ENCODE data around the gene NHEJ1. TPM values are rescaled to one million over a fixed set of nuclear protein-coding genes. Genes with fewer than 3 reads are reported as not detected.

NHEJ1 gene
- total and polyA plus RNA-seq, 9 of the 15 experiments (the other 6 are each of a cell fraction or from before 2014, with no cell fraction given): 9.0 to 23.7 (median 13.9) TPM

DNA sequence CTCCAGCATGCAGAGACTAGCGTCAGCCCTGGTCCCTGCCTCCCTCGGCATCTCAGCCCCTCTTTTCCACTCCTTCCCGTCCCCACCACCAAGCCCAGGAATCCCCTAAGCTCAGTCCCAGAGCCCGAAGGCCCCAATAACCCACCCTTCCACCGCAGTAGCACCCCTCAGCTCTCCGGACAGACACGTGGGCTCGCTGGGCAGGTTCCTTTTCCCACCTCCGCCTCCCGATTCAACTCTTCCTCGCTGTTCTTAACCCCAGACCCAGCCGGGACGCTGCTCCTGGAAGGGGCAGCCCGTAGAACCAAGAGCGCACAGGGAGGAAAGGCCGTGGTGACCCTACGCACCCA is 101.3 kb downstream of the NHEJ1 start:
- DNase-seq (ENCODE audit: extremely low read depth in 1 of 4, low spot score in 3 of 4) (no peak), ATAC-seq (no peak), FAIRE-seq (no peak)
- no TSS peak for BruUV-seq (replicated peaks)
- Histone ChIP-seq H3K9me3 (replicated peaks; ENCODE audit: control insufficient read depth, insufficient read depth, low read depth, low read length) (no peaks in the 10 kb centered on the region), H3K27ac (ENCODE audit: extremely low read depth, low read depth, low read length) (no peak overlapping the region), H3K4me2 (ENCODE audit: insufficient read depth, low read length) (no peak overlapping the region), H3K4me1 (replicated peaks in 1 of 2; ENCODE audit: control insufficient read depth in 2 of 2, insufficient read depth in 2 of 2, low read length in 2 of 2) (peaks cover 0 to 25% of the 10 kb centered on the region in 2 experiments; a peak in 2 of 5 replicates), H4K20me1 (replicated peaks; ENCODE audit: control insufficient read depth, insufficient read depth, low read length) (0 out of 2 replicates have a peak, but pooled peaks cover 6% of the 10 kb centered on the region), H3K27me3 (ENCODE audit: control insufficient read depth in 2 of 2, insufficient read depth in 2 of 2, low read length in 2 of 2) (peaks cover 14 to 57% of the 10 kb centered on the region in 2 experiments; a peak in 4 of 5 replicates), H3K9ac (ENCODE audit: insufficient read depth in 1 of 2, low read depth in 2 of 2, low read length in 2 of 2) (no peak overlapping the region), H3K79me2 (ENCODE audit: control insufficient read depth, insufficient read depth, low read length) (no peaks in the 10 kb centered on the region), H3K9me1 (ENCODE audit: control insufficient read depth, insufficient read depth, low read length) (no peaks in the 10 kb centered on the region), H3K4me3 (no peak overlapping the region), H2AFZ (ENCODE audit: low read depth, low read length) (no peak overlapping the region), H3K36me3 (ENCODE audit: control insufficient read depth, insufficient read depth, low read length) (no peaks in the 10 kb centered on the region)
- ChIA-PET CTCF (ENCODE audit: low intra/inter-chr PET ratio) (interaction anchor here (0.6 to 2.3 kb wide), 2 partner anchors 59 to 95 kb away, joined by 3 to 17 read pairs; no protein-coding TSS in a partner anchor), POLR2A (interaction anchor here (0.8 kb wide), 1 partner anchor 52 kb away, joined by 3 read pairs; no protein-coding TSS in a partner anchor)
- 26% methylated on average over 3 of the region's 17 CpGs for WGBS (ENCODE audit: insufficient coverage, low coverage, missing lambda C conversion rate)
- in situ Hi-C loops (cut with MboI) (loop anchor here (5.0 kb wide), 1 partner anchor 98 kb away; no protein-coding TSS in a partner anchor), intact Hi-C loops (cut with micrococcal nuclease) (loop anchor here (5.0 kb wide), 1 partner anchor 67 kb away; the partner anchor contains the start of gene CRYBA2)
- TF ChIP-seq, protein P1, sequence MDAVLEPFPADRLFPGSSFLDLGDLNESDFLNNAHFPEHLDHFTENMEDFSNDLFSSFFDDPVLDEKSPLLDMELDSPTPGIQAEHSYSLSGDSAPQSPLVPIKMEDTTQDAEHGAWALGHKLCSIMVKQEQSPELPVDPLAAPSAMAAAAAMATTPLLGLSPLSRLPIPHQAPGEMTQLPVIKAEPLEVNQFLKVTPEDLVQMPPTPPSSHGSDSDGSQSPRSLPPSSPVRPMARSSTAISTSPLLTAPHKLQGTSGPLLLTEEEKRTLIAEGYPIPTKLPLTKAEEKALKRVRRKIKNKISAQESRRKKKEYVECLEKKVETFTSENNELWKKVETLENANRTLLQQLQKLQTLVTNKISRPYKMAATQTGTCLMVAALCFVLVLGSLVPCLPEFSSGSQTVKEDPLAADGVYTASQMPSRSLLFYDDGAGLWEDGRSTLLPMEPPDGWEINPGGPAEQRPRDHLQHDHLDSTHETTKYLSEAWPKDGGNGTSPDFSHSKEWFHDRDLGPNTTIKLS (IDR thresholded peaks at IDR 0.05; ENCODE audit: borderline replicate concordance, low read depth): no peak
- TF ChIP-seq, protein P2, sequence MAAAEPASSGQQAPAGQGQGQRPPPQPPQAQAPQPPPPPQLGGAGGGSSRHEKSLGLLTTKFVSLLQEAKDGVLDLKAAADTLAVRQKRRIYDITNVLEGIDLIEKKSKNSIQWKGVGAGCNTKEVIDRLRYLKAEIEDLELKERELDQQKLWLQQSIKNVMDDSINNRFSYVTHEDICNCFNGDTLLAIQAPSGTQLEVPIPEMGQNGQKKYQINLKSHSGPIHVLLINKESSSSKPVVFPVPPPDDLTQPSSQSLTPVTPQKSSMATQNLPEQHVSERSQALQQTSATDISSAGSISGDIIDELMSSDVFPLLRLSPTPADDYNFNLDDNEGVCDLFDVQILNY (CRISPR knock-in tag; IDR thresholded peaks at IDR 0.05): no peak
- no peak for TF ChIP-seq MAFK (IDR thresholded peaks at IDR 0.05; ENCODE audit: low read length)
- no peak for TF ChIP-seq ZFX (CRISPR knock-in tag; IDR thresholded peaks at IDR 0.05)
- no peak for TF ChIP-seq NFIX (CRISPR knock-in tag; IDR thresholded peaks at IDR 0.05; ENCODE audit: low read depth)
- TF ChIP-seq ELF4 (CRISPR knock-in tag; IDR thresholded peaks at IDR 0.05): no peak
- no peak for TF ChIP-seq ZNF253 (CRISPR knock-in tag; conservative IDR thresholded peaks at IDR 0.05)
- TF ChIP-seq, protein P3, sequence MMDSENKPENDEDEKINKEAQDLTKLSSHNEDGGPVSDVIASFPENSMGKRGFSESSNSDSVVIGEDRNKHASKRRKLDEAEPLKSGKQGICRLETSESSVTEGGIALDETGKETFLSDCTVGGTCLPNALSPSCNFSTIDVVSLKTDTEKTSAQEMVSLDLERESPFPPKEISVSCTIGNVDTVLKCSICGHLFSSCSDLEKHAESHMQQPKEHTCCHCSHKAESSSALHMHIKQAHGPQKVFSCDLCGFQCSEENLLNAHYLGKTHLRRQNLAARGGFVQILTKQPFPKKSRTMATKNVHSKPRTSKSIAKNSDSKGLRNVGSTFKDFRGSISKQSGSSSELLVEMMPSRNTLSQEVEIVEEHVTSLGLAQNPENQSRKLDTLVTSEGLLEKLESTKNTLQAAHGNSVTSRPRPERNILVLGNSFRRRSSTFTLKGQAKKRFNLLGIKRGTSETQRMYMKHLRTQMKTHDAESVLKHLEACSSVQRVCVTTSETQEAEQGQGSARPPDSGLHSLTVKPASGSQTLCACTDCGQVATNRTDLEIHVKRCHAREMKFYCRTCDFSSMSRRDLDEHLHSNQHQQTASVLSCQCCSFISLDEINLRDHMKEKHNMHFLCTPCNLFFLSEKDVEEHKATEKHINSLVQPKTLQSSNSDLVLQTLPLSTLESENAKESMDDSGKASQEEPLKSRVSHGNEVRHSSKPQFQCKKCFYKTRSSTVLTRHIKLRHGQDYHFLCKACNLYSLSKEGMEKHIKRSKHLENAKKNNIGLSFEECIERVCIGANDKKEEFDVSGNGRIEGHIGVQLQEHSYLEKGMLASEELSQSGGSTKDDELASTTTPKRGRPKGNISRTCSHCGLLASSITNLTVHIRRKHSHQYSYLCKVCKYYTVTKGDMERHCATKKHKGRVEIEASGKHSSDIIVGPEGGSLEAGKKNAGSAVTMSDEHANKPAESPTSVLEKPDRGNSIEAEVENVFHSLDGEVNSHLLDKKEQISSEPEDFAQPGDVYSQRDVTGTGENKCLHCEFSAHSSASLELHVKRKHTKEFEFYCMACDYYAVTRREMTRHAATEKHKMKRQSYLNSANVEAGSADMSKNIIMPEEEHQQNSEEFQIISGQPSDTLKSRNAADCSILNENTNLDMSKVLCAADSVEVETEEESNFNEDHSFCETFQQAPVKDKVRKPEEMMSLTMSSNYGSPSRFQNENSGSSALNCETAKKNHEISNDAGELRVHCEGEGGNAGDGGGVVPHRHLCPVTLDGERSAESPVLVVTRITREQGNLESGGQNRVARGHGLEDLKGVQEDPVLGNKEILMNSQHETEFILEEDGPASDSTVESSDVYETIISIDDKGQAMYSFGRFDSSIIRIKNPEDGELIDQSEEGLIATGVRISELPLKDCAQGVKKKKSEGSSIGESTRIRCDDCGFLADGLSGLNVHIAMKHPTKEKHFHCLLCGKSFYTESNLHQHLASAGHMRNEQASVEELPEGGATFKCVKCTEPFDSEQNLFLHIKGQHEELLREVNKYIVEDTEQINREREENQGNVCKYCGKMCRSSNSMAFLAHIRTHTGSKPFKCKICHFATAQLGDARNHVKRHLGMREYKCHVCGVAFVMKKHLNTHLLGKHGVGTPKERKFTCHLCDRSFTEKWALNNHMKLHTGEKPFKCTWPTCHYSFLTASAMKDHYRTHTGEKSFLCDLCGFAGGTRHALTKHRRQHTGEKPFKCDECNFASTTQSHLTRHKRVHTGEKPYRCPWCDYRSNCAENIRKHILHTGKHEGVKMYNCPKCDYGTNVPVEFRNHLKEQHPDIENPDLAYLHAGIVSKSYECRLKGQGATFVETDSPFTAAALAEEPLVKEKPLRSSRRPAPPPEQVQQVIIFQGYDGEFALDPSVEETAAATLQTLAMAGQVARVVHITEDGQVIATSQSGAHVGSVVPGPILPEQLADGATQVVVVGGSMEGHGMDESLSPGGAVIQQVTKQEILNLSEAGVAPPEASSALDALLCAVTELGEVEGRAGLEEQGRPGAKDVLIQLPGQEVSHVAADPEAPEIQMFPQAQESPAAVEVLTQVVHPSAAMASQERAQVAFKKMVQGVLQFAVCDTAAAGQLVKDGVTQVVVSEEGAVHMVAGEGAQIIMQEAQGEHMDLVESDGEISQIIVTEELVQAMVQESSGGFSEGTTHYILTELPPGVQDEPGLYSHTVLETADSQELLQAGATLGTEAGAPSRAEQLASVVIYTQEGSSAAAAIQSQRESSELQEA (IDR thresholded peaks at IDR 0.05; ENCODE audit: low read depth): no peak
- no peak for TF ChIP-seq NR2C2 (CRISPR knock-in tag; IDR thresholded peaks at IDR 0.05)
- TF ChIP-seq NR2C2 (tag; IDR thresholded peaks at IDR 0.05): no peak
- TF ChIP-seq HDGF (IDR thresholded peaks at IDR 0.05): no peak
- TF ChIP-seq ZNF644 (tag; IDR thresholded peaks at IDR 0.05; ENCODE audit: low read depth): no peak
- TF ChIP-seq DPF2 (IDR thresholded peaks at IDR 0.05): no peak

Measured in K562 (cell line).